Vagina (tissue), 2 donors: ENCODE results near the gene SELENOM. TPM values are rescaled to one million over a fixed set of nuclear protein-coding genes. Genes with fewer than 3 reads are reported as not detected.
A peak's percentile ranks its signal among the peaks of the same experiment; 100 is the strongest.

Source experiments
- DNase-seq, 2 donors: peaks; one replicate each; pipeline ENCODE4 v3.0.0-alpha.2; 2017; ENCODE audit errors: extremely low spot score in 2 of 2
- H3K27ac ChIP-seq: fragments of 200-600 bp; sonication (generic); one replicate; pipeline ENCODE4 v1.5.1; 2019
- H3K27me3 ChIP-seq: fragments of 200-600 bp; sonication (generic); one replicate; pipeline ENCODE4 v1.5.1; 2019
- H3K36me3 ChIP-seq, 2 donors: fragments of 200-600 bp; sonication (generic); one replicate each; pipeline ENCODE4 v1.5.1; 2017 to 2019
- H3K4me1 ChIP-seq: fragments of 200-600 bp; sonication (generic); one replicate; pipeline ENCODE4 v1.5.1; 2019
- H3K4me3 ChIP-seq, 2 donors: fragments of 200-600 bp; sonication (generic); 1 replicate in 1 of 2; 2 replicates in 1 of 2; pipeline ENCODE4 v1.5.1; 2016 to 2019
- H3K9me3 ChIP-seq: fragments of 200-600 bp; sonication (generic); one replicate; pipeline ENCODE4 v1.5.1; 2019
- CTCF ChIP-seq, 3 experiments: fragments of 450-650 bp in 2 of 3; fragments of 200-600 bp in 1 of 3; sonication (generic) in 1 of 3; IDR thresholded peaks; one replicate each; pipeline ENCODE4 v1.5.1; 2017 to 2019; ENCODE audit warnings: antibody characterized with exemption in 3 of 3, mild to moderate bottlenecking in 2 of 3, moderate library complexity in 2 of 3
- POLR2A ChIP-seq, 2 donors: fragments of 450-650 bp; IDR thresholded peaks; one replicate each; pipeline ENCODE4 v1.6.1; 2017; ENCODE audit warnings: antibody characterized with exemption in 2 of 2, mild to moderate bottlenecking in 2 of 2, moderate library complexity in 2 of 2
- POLR2AphosphoS5 ChIP-seq, 2 donors: sonication (generic); formaldehyde crosslinking; IDR thresholded peaks; one replicate each; pipeline ENCODE4 v1.9.0; 2017; ENCODE audit warnings: antibody characterized with exemption in 2 of 2, mild to moderate bottlenecking in 2 of 2, low read depth in 1 of 2; ENCODE audit not compliant: insufficient read depth in 1 of 2
- intact Hi-C: fragments of 100-400 bp; cut with DNase I; formaldehyde crosslinking; loops from one replicate; pipeline ENCODE4 v1.15.1; 2023
- total RNA-seq: library from RNA; depleted of rRNA; stranded (reverse); fragments of >200 nt; gene quantifications from one replicate; pipeline ENCODE4 v1.2.3, GENCODE V29; 2016

SELENOM gene
- total RNA-seq, 1 donor from 2014 or later: 941 TPM

DNA sequence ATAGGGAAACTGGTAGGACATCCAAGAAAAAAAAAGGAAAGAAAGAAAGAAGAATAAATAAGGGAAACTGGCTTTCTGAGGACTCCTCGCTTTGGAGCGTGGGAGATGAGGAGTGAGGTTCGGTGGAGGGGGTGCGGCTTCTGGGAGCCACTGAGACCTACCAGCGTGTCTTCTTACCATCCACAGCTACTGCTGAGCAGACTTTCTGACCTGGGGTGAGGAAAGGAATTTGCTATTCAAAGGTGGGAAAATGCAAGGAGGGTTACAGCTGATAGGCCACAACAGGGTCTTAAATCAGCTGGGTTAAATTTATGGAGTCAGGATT lies 488 bp upstream of the SELENOM start:
- H3K4me3 ChIP-seq: peak overlapping the region; percentile 28 to 95
- no peak for DNase-seq
- no peaks in the 10 kb centered on the region for H3K9me3 ChIP-seq
- no peaks in the 10 kb centered on the region for H3K27me3 ChIP-seq
- H3K27ac ChIP-seq: peak overlapping the region; percentile 98
- TF ChIP-seq CTCF (IDR thresholded peaks at IDR 0.05): no peak
- TF ChIP-seq POLR2A (IDR thresholded peaks at IDR 0.05): no peak
- TF ChIP-seq POLR2AphosphoS5 (IDR thresholded peaks at IDR 0.05; ENCODE audit: insufficient read depth in 1 of 2, low read depth in 1 of 2): no peak
- no peaks in the 10 kb centered on the region for H3K36me3 ChIP-seq
- intact Hi-C loops: no loop called here
- peaks cover 47% of the 10 kb centered on the region for H3K4me1 ChIP-seq

- Histone ChIP-seq H3K27ac (peak overlapping the region; percentile 98), H3K4me1 (peaks cover 57% of the 10 kb centered on the region), H3K9me3 (no peaks in the 10 kb centered on the region), H3K36me3 (no peaks in the 10 kb centered on the region), H3K27me3 (no peaks in the 10 kb centered on the region), H3K4me3 (peak overlapping the region; percentile 74 to 95)
- no peak for DNase-seq
- intact Hi-C loops: no loop called here
- TF ChIP-seq CTCF (IDR thresholded peaks at IDR 0.05) (no peak), POLR2A (IDR thresholded peaks at IDR 0.05) (no peak), POLR2AphosphoS5 (IDR thresholded peaks at IDR 0.05; ENCODE audit: insufficient read depth in 1 of 2, low read depth in 1 of 2) (no peak)
Measured at GRCh38 chr22:31106731-31107177, 614 bp downstream of the SELENOM start.

DNA sequence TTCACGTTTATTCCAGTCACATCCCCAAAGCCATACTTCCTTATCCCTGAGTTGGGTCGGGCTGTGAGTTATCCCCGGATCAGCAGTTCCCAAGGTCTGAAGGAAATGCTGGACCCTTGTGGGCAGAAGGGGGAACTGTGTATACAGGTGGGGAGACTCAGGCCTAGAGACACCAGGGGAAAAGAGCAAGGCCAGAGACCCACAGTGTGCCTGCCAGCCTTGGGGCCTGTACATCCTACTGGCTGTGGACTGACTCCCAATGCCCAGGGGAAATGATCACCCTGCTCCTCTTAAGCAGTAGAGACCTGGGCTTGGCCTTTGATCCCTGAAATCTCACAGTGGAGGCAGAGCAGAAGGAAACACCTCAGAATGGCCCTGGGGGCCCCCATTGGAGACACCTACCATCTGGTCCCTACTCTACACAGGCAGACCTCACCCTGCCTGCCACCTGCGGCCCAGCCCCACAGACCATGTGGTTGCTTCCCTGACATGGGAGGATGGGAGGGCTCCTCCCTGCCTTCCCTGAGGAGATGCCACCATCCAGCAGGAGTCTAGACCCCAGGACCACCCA lies 1.3 kb downstream of the SELENOM start:
- intact Hi-C loops: no loop called here
- Histone ChIP-seq H3K9me3 (no peaks in the 10 kb centered on the region), H3K4me3 (peak overlapping the region; percentile 74 to 95), H3K36me3 (peaks cover 0 to 3% of the 10 kb centered on the region in 2 donors), H3K4me1 (peaks cover 63% of the 10 kb centered on the region), H3K27ac (peak overlapping the region; percentile 98), H3K27me3 (no peaks in the 10 kb centered on the region)
- DNase-seq: no peak
- TF ChIP-seq POLR2AphosphoS5 (IDR thresholded peaks at IDR 0.05; ENCODE audit: insufficient read depth in 1 of 2, low read depth in 1 of 2) (peak in 1 of 2 donors; percentile 22), POLR2A (IDR thresholded peaks at IDR 0.05) (no peak)

GRCh38 chr22:31105282-31105929 lies 2.0 kb downstream of the SELENOM start:
- H3K4me1 ChIP-seq: peaks cover 68% of the 10 kb centered on the region
- peaks cover 0 to 10% of the 10 kb centered on the region in 2 donors for H3K36me3 ChIP-seq
- intact Hi-C loops: no loop called here

DNA sequence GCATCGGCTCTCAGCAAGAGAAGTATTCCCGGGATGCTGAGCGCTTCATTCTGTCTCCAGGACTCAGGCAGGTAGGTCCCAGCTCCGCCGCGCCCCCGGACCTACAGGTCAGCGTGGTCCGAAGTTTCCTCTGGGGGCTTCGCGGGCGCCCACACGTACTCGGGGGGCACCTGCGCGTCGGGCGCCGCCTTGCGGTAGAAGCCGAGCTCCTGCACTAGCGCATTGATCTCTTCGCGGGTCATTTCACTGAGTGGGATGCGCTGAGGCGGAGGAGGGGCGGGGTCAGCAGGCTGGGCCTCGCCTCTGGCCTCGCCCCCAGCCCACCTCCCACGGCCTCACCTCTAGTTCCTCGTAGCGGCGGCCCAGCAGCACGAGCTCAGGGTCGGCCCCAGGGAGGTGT lies 2.5 kb downstream of the SELENOM start:
- H3K4me3 ChIP-seq: peak overlapping the region; percentile 74 to 95
- H3K27ac ChIP-seq: peak overlapping the region; percentile 98
- H3K4me1 ChIP-seq: peaks cover 73% of the 10 kb centered on the region
- intact Hi-C loops: no loop called here
- H3K27me3 ChIP-seq: no peaks in the 10 kb centered on the region
- DNase-seq: no peak
- H3K36me3 ChIP-seq: peaks cover 0 to 15% of the 10 kb centered on the region in 2 donors
- TF ChIP-seq POLR2A (IDR thresholded peaks at IDR 0.05): no peak
- peak in 1 of 2 donors; percentile 50 for TF ChIP-seq POLR2AphosphoS5 (IDR thresholded peaks at IDR 0.05; ENCODE audit: insufficient read depth in 1 of 2, low read depth in 1 of 2)
- H3K9me3 ChIP-seq: no peaks in the 10 kb centered on the region

More at GRCh38 chr22:31105282-31105929, 2.0 kb downstream of the SELENOM start:
- Histone ChIP-seq H3K27ac (peak overlapping the region; percentile 98), H3K27me3 (no peaks in the 10 kb centered on the region), H3K4me3 (peak overlapping the region; percentile 74 to 95), H3K9me3 (no peaks in the 10 kb centered on the region)
- TF ChIP-seq POLR2AphosphoS5 (IDR thresholded peaks at IDR 0.05; ENCODE audit: insufficient read depth in 1 of 2, low read depth in 1 of 2) (no peak), POLR2A (IDR thresholded peaks at IDR 0.05) (no peak), CTCF (IDR thresholded peaks at IDR 0.05) (no peak)
- no peak for DNase-seq
